Effector memory CD8-positive, alpha-beta T cell (primary cell): Measurements from ENCODE around the gene OR10A7.

Source experiments
- ATAC-seq: fragments of 150-1000 bp; cut with Tn5 transposase; replicated peaks from 2 replicates; pipeline ENCODE4 v1.10.0; 2021; ENCODE audit warnings: mild to moderate bottlenecking, moderate library complexity
- DNase-seq, 3 experiments: peaks; one replicate each; pipeline ENCODE4 v3.0.0; 2021
- H3K27ac Mint-ChIP-seq, 2 donors: one replicate each; pipeline ENCODE4 v1.8.0; 2022; ENCODE audit warnings: mild to moderate bottlenecking in 2 of 2, mixed read lengths in 2 of 2, moderate library complexity in 2 of 2
- H3K27me3 Mint-ChIP-seq, 2 donors: one replicate each; pipeline ENCODE4 v1.8.0; 2022; ENCODE audit warnings: mixed read lengths in 2 of 2
- H3K36me3 Mint-ChIP-seq: one replicate; pipeline ENCODE4 v1.8.0; 2022; ENCODE audit warnings: mild to moderate bottlenecking, moderate library complexity, mixed read lengths; ENCODE audit not compliant: insufficient read depth
- H3K4me1 Mint-ChIP-seq, 2 donors: one replicate each; pipeline ENCODE4 v1.8.0; 2022; ENCODE audit warnings: low read depth in 2 of 2, mixed read lengths in 2 of 2
- H3K4me3 Mint-ChIP-seq, 2 donors: one replicate each; pipeline ENCODE4 v1.8.0; 2022; ENCODE audit warnings: mild to moderate bottlenecking in 2 of 2, mixed read lengths in 2 of 2, moderate library complexity in 2 of 2
- H3K9me3 Mint-ChIP-seq, 2 donors: one replicate each; pipeline ENCODE4 v1.8.0; 2022; ENCODE audit warnings: mixed read lengths in 2 of 2

Gene OR10A7

GRCh38 chr12:55256831-55257230, 36.0 kb downstream of the OR10A7 start:
- no peaks in the 10 kb centered on the region for H3K9me3 Mint-ChIP-seq
- H3K4me3 Mint-ChIP-seq: no peak overlapping the region

GRCh38 chr12:55258303-55258702, 37.5 kb downstream of the OR10A7 start:
- no peaks in the 10 kb centered on the region for H3K4me1 Mint-ChIP-seq
- ATAC-seq (no peak), DNase-seq (no peak)
- H3K36me3 Mint-ChIP-seq: no peaks in the 10 kb centered on the region
- no peaks in the 10 kb centered on the region for H3K9me3 Mint-ChIP-seq
- no peak overlapping the region for H3K4me3 Mint-ChIP-seq
- H3K27ac Mint-ChIP-seq: no peak overlapping the region
- peaks cover 14 to 30% of the 10 kb centered on the region in 2 donors for H3K27me3 Mint-ChIP-seq

More at GRCh38 chr12:55256831-55257230, 36.0 kb downstream of the OR10A7 start:
- H3K27ac Mint-ChIP-seq: no peak overlapping the region
- H3K27me3 Mint-ChIP-seq: peaks cover 14 to 32% of the 10 kb centered on the region in 2 donors
- no peak for DNase-seq
- no peaks in the 10 kb centered on the region for H3K36me3 Mint-ChIP-seq
- ATAC-seq: no peak
- H3K4me1 Mint-ChIP-seq: no peaks in the 10 kb centered on the region
